Prostate gland (tissue), 2 donors: ENCODE measurements around the gene HSPA6.
"Not testable (repeated sequence)": the region's sequence is repeated elsewhere in the genome, so short reads cannot be mapped to it uniquely, and the experiment has no call there.

Experiments used
- POLR2AphosphoS5 ChIP-seq: sonication (generic); formaldehyde crosslinking; IDR thresholded peaks from one replicate; pipeline ENCODE4 v1.6.1; 2017; ENCODE audit warnings: antibody characterized with exemption
- TF ChIP-seq, protein P1 (sequence below), 4 experiments: fragments of 200-600 bp in 2 of 4; fragments of 450-650 bp in 2 of 4; sonication (generic) in 2 of 4; IDR thresholded peaks; 1 replicate in 3 of 4; 2 replicates in 1 of 4; pipeline ENCODE4 v1.5.1; 2016 to 2019; ENCODE audit warnings: antibody characterized with exemption in 4 of 4, mild to moderate bottlenecking in 2 of 4, moderate library complexity in 2 of 4

DNA sequence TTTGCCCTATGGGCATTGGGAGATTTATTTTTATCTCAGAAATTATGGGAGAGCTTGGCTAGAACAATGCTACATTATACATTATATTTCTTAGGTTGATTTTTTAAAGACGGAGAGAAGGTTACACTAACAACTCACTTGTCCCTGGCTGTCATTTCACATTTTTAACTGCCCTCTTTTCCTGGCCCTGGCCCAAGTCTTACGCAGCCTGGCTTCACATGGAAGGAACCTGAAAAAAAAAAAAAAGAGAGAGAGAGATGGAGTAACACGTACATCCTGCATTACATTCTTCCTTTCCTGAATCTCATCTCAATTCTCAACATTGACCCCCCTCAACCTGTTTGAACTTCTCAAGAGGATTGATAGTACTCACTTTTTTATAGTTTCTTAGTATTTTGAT lies 4.2 kb downstream of the HSPA6 start:
- TF ChIP-seq, protein P1, sequence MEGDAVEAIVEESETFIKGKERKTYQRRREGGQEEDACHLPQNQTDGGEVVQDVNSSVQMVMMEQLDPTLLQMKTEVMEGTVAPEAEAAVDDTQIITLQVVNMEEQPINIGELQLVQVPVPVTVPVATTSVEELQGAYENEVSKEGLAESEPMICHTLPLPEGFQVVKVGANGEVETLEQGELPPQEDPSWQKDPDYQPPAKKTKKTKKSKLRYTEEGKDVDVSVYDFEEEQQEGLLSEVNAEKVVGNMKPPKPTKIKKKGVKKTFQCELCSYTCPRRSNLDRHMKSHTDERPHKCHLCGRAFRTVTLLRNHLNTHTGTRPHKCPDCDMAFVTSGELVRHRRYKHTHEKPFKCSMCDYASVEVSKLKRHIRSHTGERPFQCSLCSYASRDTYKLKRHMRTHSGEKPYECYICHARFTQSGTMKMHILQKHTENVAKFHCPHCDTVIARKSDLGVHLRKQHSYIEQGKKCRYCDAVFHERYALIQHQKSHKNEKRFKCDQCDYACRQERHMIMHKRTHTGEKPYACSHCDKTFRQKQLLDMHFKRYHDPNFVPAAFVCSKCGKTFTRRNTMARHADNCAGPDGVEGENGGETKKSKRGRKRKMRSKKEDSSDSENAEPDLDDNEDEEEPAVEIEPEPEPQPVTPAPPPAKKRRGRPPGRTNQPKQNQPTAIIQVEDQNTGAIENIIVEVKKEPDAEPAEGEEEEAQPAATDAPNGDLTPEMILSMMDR (IDR thresholded peaks at IDR 0.05) = not testable (repeated sequence)
- not testable (repeated sequence) for TF ChIP-seq POLR2AphosphoS5
